Measurements from ENCODE around the gene LAMC1.

GRCh38 chr1:183097438-183098051 is 74.3 kb downstream of the LAMC1 start:
- TF ChIP-seq CTCF (IDR thresholded peaks at IDR 0.05) (no peak), POLR2A (IDR thresholded peaks at IDR 0.05) (no peak)
